K562 (cell line): ENCODE data around the gene FRAT1. TPM values are rescaled to one million over a fixed set of nuclear protein-coding genes. Genes with fewer than 3 reads are reported as not detected.
A peak's percentile ranks its signal among the peaks of the same experiment; 100 is the strongest.

ENCODE experiments used
- BACH1 ChIP-seq: fragments of 200-800 bp; sonication (Bioruptor generic); IDR thresholded peaks from 2 replicates; pipeline ENCODE4 v1.6.1; 2016; ENCODE audit warnings: missing genetic modification characterization, missing compliant biosample characterization
- CHD4 ChIP-seq: fragments of 200-600 bp; sonication (generic); IDR thresholded peaks from 3 replicates; pipeline ENCODE4 v1.6.1; 2012; ENCODE audit warnings: low read depth, mild to moderate bottlenecking, mixed read lengths, low read length, inconsistent platforms; ENCODE audit not compliant: insufficient read depth, insufficient replicate concordance, poor library complexity, severe bottlenecking
- GMEB1 ChIP-seq: fragments of 250-450 bp; sonication (Bioruptor Pico); IDR thresholded peaks from 2 replicates; pipeline ENCODE4 v1.4.0; 2020; ENCODE audit warnings: mild to moderate bottlenecking
- JUNB ChIP-seq: fragments of 450-650 bp; formaldehyde crosslinking; conservative IDR thresholded peaks from 2 replicates; pipeline ENCODE4 v1.4.0; 2020; ENCODE audit warnings: mild to moderate bottlenecking
- JUND ChIP-seq, 2 experiments: IDR thresholded peaks; 2 replicates in 1 of 2; 3 replicates in 1 of 2; pipeline ENCODE4 v1.6.1; 2011; ENCODE audit warnings: borderline replicate concordance in 2 of 2, low read depth in 2 of 2, low read length in 2 of 2, improper control_type of control experiment in 1 of 2, missing biosample characterization in 1 of 2, missing genetic modification characterization in 1 of 2, missing genetic modification reagents in 1 of 2
- MAX ChIP-seq: sonication (generic); formaldehyde crosslinking; IDR thresholded peaks from 2 replicates; pipeline ENCODE4 v1.9.0; 2022; ENCODE audit warnings: mild to moderate bottlenecking, missing genetic modification reagents
- MCM3 ChIP-seq: fragments of 450-650 bp; IDR thresholded peaks from 2 replicates; pipeline ENCODE4 v1.6.1; 2016
- NR4A1 ChIP-seq, 2 experiments: fragments of 250-450 bp in 1 of 2; fragments of 450-650 bp in 1 of 2; sonication (Bioruptor Pico) in 1 of 2; IDR thresholded peaks; 2 replicates each; pipeline versions ENCODE4 v1.4.0 to v1.6.1; 2016 to 2020; ENCODE audit warnings: mild to moderate bottlenecking in 2 of 2, missing compliant biosample characterization in 1 of 2, missing genetic modification characterization in 1 of 2, moderate library complexity in 1 of 2
- RB1 ChIP-seq: fragments of 450-650 bp; IDR thresholded peaks from 2 replicates; pipeline ENCODE4 v1.6.1; 2017; ENCODE audit warnings: low read depth, mild to moderate bottlenecking
- SAFB ChIP-seq: fragments of 200-400 bp; formaldehyde crosslinking; IDR thresholded peaks from 2 replicates; pipeline ENCODE4 v1.6.1; 2017; ENCODE audit warnings: low read depth, low read length, borderline replicate concordance
- SMC3 ChIP-seq: conservative IDR thresholded peaks from 2 replicates; pipeline ENCODE4 v1.6.1; 2011; ENCODE audit warnings: low read depth, low read length, improper control_type of control experiment; ENCODE audit not compliant: insufficient read depth
- SREBF1 ChIP-seq: fragments of 150-350 bp; IDR thresholded peaks from 2 replicates; pipeline ENCODE4 v1.6.1; 2014; ENCODE audit warnings: antibody characterized with exemption, low read depth, low read length, borderline replicate concordance
- TBP ChIP-seq: optimal IDR thresholded peaks from 2 replicates; pipeline ENCODE3; 2011; ENCODE audit warnings: low read depth, low read length, improper control_type of control experiment
- ZNF395 ChIP-seq: fragments of 200-800 bp; sonication (Bioruptor generic); IDR thresholded peaks from 2 replicates; pipeline ENCODE4 v1.6.1; 2017; ENCODE audit warnings: missing genetic modification characterization, missing compliant biosample characterization
- ZNF76 ChIP-seq: fragments of 250-450 bp; sonication (Bioruptor Pico); IDR thresholded peaks from 2 replicates; pipeline ENCODE4 v1.4.0; 2020; ENCODE audit warnings: mild to moderate bottlenecking, moderate library complexity, borderline replicate concordance
- polyA plus RNA-seq, 8 experiments: library from polyadenylated mRNA; depleted of rRNA in 4 of 8; stranded (reverse) in 5 of 8; unstranded in 3 of 8; fragments of >200 nt; fragmentation: Nextera tagmentation in 2 of 8; fragmentation: Illumina TruSeq in 1 of 8; extraction: Ambion mirVana in 2 of 8; extraction: Trizol in 1 of 8; gene quantifications; 2 replicates each; pipeline versions ENCODE4 v1.2.1 to v1.2.3, GENCODE V29; 2011 to 2014; ENCODE audit warnings: inconsistent platforms in 1 of 8, missing spikeins in 1 of 8
- total RNA-seq, 7 experiments: library from RNA; depleted of rRNA in 6 of 7; stranded (reverse); fragments of >200 nt in 6 of 7; fragmentation: Illumina TruSeq in 2 of 7; extraction: Trizol in 2 of 7; gene quantifications; 2 replicates each; pipeline versions ENCODE4 v1.2.1 to v1.2.3, GENCODE V29; 2011 to 2021; ENCODE audit warnings: low replicate concordance in 1 of 7
- TF ChIP-seq, protein P1 (sequence below): fragments of 250-450 bp; sonication (Bioruptor Pico); IDR thresholded peaks from 2 replicates; pipeline ENCODE4 v1.5.1; 2021; ENCODE audit warnings: mild to moderate bottlenecking
- TF ChIP-seq, protein P2 (sequence below): sonication (generic); formaldehyde crosslinking; IDR thresholded peaks from 2 replicates; pipeline ENCODE4 v1.8.1; 2022; ENCODE audit warnings: missing genetic modification reagents

The FRAT1 gene
- total and polyA plus RNA-seq, 9 of the 15 experiments (the other 6 are each of a cell fraction or from before 2014, with no cell fraction given) = 0.11 to 4.6 (median 1.4) TPM

GRCh38 chr10:97318772-97319651, at the start of gene FRAT1 (continued):
- TF ChIP-seq MAX (CRISPR knock-in tag) (no peak), SAFB (no peak), ZNF395 (CRISPR knock-in tag) (peak; percentile 89), SREBF1 (no peak), JUNB (CRISPR knock-in tag) (0 out of 2 replicates have a peak, but pooled peaks have one; percentile 36), BACH1 (tag) (no peak), SMC3 (no peak), RB1 (peak; percentile 74), MCM3 (no peak), TBP (peak; percentile 50), CHD4 (no peak), GMEB1 (CRISPR knock-in tag) (0 out of 2 replicates have a peak, but pooled peaks have one; percentile 5), JUND (IDR thresholded peaks at IDR 0.05; ENCODE audit: borderline replicate concordance, low read depth, low read length) (peak; percentile 96), JUND (tag; IDR thresholded peaks at IDR 0.05; ENCODE audit: borderline replicate concordance, low read depth, low read length) (peak; percentile 83; the same call in 2 of the 3 replicates), NR4A1 (CRISPR knock-in tag; IDR thresholded peaks at IDR 0.05) (no peak), NR4A1 (tag; IDR thresholded peaks at IDR 0.05) (no peak), ZNF76 (no peak)
- TF ChIP-seq, protein P1, sequence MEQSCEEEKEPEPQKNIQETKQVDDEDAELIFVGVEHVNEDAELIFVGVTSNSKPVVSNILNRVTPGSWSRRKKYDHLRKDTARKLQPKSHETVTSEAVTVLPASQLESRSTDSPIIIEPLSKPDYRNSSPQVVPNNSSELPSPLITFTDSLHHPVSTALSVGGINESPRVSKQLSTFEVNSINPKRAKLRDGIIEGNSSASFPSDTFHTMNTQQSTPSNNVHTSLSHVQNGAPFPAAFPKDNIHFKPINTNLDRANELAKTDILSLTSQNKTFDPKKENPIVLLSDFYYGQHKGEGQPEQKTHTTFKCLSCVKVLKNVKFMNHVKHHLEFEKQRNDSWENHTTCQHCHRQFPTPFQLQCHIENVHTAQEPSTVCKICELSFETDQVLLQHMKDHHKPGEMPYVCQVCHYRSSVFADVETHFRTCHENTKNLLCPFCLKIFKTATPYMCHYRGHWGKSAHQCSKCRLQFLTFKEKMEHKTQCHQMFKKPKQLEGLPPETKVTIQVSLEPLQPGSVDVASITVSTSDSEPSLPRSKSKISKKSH = no peak
- TF ChIP-seq, protein P2, sequence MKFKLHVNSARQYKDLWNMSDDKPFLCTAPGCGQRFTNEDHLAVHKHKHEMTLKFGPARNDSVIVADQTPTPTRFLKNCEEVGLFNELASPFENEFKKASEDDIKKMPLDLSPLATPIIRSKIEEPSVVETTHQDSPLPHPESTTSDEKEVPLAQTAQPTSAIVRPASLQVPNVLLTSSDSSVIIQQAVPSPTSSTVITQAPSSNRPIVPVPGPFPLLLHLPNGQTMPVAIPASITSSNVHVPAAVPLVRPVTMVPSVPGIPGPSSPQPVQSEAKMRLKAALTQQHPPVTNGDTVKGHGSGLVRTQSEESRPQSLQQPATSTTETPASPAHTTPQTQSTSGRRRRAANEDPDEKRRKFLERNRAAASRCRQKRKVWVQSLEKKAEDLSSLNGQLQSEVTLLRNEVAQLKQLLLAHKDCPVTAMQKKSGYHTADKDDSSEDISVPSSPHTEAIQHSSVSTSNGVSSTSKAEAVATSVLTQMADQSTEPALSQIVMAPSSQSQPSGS (CRISPR knock-in tag) = 0 out of 2 replicates have a peak, but pooled peaks have one; percentile 38
